ENCODE results near the gene NOP14. TPM values are rescaled to one million over a fixed set of nuclear protein-coding genes. Genes with fewer than 3 reads are reported as not detected.

The NOP14 gene
- total RNA-seq, 2 experiments from 2014 or later = 31.7 to 66.2 TPM

DNA sequence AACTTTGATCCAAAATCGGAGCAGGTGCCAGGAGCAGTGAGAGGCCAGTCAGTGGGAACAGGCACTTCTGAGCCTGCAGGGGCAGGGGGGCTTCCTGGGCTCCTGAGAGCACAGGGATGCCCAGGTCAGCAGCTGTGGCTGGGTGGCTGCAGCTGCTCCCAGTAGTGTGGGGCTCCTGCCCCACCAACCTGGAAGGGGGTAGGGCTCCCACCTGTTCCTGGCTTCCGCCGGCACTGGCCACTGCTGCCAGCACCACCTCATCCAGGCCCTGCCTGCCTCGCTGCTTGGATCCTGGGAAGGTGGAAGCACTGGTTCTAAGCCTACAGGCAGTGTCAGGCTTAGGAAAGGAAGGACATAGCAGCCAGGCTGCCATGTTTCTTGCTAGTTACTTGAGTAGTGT, 18.8 kb upstream of the NOP14 start:
- no peak for DNase-seq (ENCODE audit: low spot score)
- no peaks in the 10 kb centered on the region for H3K36me3 ChIP-seq (ENCODE audit: insufficient read depth, low read length)
- H2AFZ ChIP-seq (ENCODE audit: low read length) = no peak overlapping the region
- no peaks in the 10 kb centered on the region for H3K4me1 ChIP-seq (ENCODE audit: insufficient read depth, low read length, poor library complexity, severe bottlenecking)
- ChIA-PET POLR2A (no interaction called here), CTCF (ENCODE audit: unreplicated experiment) (no interaction called here)
- BruUV-seq (replicated peaks) = no TSS peak
- intact Hi-C loops (cut with micrococcal nuclease; ENCODE audit: unreplicated experiment) = no loop called here
- TF ChIP-seq, protein P1, sequence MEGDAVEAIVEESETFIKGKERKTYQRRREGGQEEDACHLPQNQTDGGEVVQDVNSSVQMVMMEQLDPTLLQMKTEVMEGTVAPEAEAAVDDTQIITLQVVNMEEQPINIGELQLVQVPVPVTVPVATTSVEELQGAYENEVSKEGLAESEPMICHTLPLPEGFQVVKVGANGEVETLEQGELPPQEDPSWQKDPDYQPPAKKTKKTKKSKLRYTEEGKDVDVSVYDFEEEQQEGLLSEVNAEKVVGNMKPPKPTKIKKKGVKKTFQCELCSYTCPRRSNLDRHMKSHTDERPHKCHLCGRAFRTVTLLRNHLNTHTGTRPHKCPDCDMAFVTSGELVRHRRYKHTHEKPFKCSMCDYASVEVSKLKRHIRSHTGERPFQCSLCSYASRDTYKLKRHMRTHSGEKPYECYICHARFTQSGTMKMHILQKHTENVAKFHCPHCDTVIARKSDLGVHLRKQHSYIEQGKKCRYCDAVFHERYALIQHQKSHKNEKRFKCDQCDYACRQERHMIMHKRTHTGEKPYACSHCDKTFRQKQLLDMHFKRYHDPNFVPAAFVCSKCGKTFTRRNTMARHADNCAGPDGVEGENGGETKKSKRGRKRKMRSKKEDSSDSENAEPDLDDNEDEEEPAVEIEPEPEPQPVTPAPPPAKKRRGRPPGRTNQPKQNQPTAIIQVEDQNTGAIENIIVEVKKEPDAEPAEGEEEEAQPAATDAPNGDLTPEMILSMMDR (conservative IDR thresholded peaks at IDR 0.05; ENCODE audit: low read length) = no peak
- TF ChIP-seq EZH2phosphoT487 (IDR thresholded peaks at IDR 0.05; ENCODE audit: borderline replicate concordance, low read depth, low read length) = no peak
- no peaks in the 10 kb centered on the region for H4K20me1 ChIP-seq (ENCODE audit: insufficient read depth, low read length)
- H3K79me2 ChIP-seq (ENCODE audit: insufficient read depth, low read depth, low read length) = no peaks in the 10 kb centered on the region
- H3K27ac ChIP-seq (ENCODE audit: low read depth, low read length, poor library complexity, severe bottlenecking) = no peak overlapping the region
- H3K9me3 ChIP-seq (ENCODE audit: low read length) = peaks cover 10% of the 10 kb centered on the region; the same call in 1 of the 2 replicates
- no peak overlapping the region for H3K4me2 ChIP-seq (ENCODE audit: low read length)
- no peak overlapping the region for H3K4me3 ChIP-seq (ENCODE audit: low read depth, low read length, poor library complexity, severe bottlenecking)
- no peaks in the 10 kb centered on the region for H3K9me2 ChIP-seq (ENCODE audit: insufficient read depth, low read length)

DNA sequence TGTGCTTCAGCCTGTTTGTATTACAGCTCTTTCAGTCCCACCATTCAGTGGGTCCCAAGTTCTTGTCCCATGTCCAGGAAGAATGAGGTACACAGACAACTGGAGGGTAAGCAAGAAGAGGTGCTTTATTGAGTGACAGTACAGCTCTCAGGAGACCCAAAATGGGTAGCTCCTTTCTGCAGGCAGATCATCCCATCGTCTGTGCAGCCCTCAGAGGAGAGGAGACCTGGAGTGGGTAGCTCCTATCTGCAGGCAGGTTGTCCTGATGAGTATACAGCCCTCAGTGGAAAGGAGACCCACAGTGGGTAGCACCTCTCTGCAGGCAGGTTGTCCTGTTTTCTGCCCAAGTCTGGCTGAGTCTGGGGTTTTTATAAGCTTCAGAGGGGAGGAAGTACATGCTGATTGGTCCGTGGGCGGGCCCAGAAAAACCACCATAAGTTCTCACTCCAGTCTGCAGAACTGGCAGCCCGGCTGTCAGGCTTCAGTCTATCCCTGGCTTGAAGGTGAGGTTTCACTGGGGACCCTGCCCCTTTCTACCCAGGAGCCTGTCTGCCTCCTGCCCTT, 18.1 kb upstream of the NOP14 start:
- peak; percentile 15 for DNase-seq (ENCODE audit: low spot score)
- no peaks in the 10 kb centered on the region for H4K20me1 ChIP-seq (ENCODE audit: insufficient read depth, low read length)
- peaks cover 10% of the 10 kb centered on the region; the same call in 1 of the 2 replicates for H3K9me3 ChIP-seq (ENCODE audit: low read length)
- BruUV-seq (replicated peaks) = no TSS peak
- H2AFZ ChIP-seq (ENCODE audit: low read length) = no peak overlapping the region
- no peak overlapping the region for H3K27ac ChIP-seq (ENCODE audit: low read depth, low read length, poor library complexity, severe bottlenecking)
- no peaks in the 10 kb centered on the region for H3K36me3 ChIP-seq (ENCODE audit: insufficient read depth, low read length)
- POLR2A ChIA-PET = interaction anchor here (1.2 kb wide), 1 partner anchor 11 kb away, joined by 3 read pairs; no protein-coding TSS in a partner anchor
- CTCF ChIA-PET (ENCODE audit: unreplicated experiment) = no interaction called here
- H3K4me1 ChIP-seq (ENCODE audit: insufficient read depth, low read length, poor library complexity, severe bottlenecking) = no peaks in the 10 kb centered on the region
- H3K9me2 ChIP-seq (ENCODE audit: insufficient read depth, low read length) = no peaks in the 10 kb centered on the region
- TF ChIP-seq EZH2phosphoT487 (IDR thresholded peaks at IDR 0.05; ENCODE audit: borderline replicate concordance, low read depth, low read length) = no peak
- TF ChIP-seq, protein P1 (conservative IDR thresholded peaks at IDR 0.05; ENCODE audit: low read length) = no peak
- intact Hi-C loops (cut with micrococcal nuclease; ENCODE audit: unreplicated experiment) = no loop called here
- no peaks in the 10 kb centered on the region for H3K79me2 ChIP-seq (ENCODE audit: insufficient read depth, low read depth, low read length)
- no peak overlapping the region for H3K4me2 ChIP-seq (ENCODE audit: low read length)
- no peak overlapping the region for H3K4me3 ChIP-seq (ENCODE audit: low read depth, low read length, poor library complexity, severe bottlenecking)

All from OCI-LY7 (cell line).